ENCODE data around the gene ALG1. TPM values are rescaled to one million over a fixed set of nuclear protein-coding genes. Genes with fewer than 3 reads are reported as not detected.
A peak's percentile ranks its signal among the peaks of the same experiment; 100 is the strongest.

Gene ALG1
- total RNA-seq, 1 experiment from 2014 or later: 31.4 TPM

DNA sequence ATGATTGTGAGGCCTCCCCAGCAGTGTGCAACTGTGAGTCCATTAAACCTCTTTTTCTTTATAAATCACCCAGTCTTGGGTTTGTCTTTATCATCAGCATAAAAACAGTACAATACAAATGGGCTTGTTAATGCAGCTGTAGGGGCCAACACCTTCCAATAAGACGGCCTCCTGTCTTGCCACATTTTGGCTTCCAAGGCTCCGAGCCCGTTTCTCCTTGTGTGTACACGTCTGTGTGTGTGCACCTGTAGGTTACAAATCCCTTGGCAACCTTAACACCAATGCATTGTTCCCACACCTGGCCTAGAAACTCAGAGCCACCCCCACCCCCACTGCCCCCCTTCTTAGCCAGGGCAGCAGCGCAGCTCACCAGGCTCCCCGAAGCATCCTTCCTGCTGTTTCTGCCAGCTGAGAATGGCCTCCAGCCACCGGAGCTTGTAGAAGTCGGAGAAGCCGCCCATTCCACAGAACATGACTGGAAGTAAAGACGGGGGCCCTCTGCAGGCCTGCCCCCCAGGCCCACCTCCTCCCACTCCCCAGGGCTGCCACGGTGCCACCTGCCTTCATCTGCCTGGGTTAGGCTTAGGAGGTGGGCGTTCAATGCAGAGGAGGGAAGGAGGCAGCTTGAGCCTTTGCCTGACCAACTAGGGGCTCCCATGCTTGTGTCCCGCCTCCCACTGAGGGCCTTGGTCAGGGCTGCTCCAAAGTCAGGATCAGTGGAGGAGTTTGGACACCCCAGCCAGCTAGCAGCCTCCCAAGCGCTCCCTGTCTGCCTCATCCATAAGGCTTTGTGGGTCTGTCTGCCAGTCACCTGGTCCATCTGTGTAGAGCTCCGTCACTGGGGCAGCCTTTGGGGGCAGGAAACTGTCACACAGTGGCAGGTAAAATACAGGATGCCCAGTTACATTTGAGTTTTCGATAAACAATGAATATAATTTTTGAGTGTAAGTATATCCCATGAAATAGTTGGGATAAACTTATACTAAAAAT, 16.5 kb upstream of the ALG1 start (continued):
- no peak for TF ChIP-seq NR1H2 (CRISPR knock-in tag; IDR thresholded peaks at IDR 0.05)

DNA sequence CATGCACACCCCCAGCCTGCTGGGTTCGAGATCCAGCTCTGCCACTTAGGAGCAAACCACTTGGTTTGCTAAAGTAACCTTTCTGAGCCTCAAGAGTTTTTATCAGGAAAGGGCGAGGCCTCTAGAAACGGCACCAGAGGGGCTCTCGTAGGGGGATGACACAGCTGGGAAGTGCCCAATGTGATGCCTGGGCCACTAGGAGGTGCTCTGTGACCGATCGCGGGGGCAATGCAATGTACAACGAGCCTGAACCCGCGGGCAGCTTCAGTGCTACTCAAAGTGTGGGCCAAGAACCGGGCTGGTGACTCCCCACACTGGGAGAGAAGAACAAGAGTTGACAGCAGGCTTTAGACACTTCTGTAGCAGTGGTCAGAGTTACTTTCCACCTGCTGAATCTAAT, 15.3 kb upstream of the ALG1 start:
- H3K9me3 Mint-ChIP-seq: no peaks in the 10 kb centered on the region
- peaks cover 2% of the 10 kb centered on the region; the same call in 1 of the 2 replicates for H3K27me3 Mint-ChIP-seq (ENCODE audit: low read depth)
- H3K4me1 Mint-ChIP-seq: peaks cover 20% of the 10 kb centered on the region
- DNase-seq (ENCODE audit: low spot score): peak; percentile 80
- H3K36me3 Mint-ChIP-seq: no peaks in the 10 kb centered on the region
- no peak for TF ChIP-seq RELA (CRISPR knock-in tag; IDR thresholded peaks at IDR 0.05; ENCODE audit: borderline replicate concordance)
- TF ChIP-seq, protein P1, sequence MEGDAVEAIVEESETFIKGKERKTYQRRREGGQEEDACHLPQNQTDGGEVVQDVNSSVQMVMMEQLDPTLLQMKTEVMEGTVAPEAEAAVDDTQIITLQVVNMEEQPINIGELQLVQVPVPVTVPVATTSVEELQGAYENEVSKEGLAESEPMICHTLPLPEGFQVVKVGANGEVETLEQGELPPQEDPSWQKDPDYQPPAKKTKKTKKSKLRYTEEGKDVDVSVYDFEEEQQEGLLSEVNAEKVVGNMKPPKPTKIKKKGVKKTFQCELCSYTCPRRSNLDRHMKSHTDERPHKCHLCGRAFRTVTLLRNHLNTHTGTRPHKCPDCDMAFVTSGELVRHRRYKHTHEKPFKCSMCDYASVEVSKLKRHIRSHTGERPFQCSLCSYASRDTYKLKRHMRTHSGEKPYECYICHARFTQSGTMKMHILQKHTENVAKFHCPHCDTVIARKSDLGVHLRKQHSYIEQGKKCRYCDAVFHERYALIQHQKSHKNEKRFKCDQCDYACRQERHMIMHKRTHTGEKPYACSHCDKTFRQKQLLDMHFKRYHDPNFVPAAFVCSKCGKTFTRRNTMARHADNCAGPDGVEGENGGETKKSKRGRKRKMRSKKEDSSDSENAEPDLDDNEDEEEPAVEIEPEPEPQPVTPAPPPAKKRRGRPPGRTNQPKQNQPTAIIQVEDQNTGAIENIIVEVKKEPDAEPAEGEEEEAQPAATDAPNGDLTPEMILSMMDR (IDR thresholded peaks at IDR 0.05): peak; percentile 66
- H3K4me3 Mint-ChIP-seq: no peak overlapping the region
- H3K27ac Mint-ChIP-seq: no peak overlapping the region
- ChIA-PET CTCF (interaction anchor here (0.7 to 5.1 kb wide), 22 partner anchors 9 to 637 kb away, joined by 3 to 29 read pairs (median 4); partner anchors contain the start of genes ALG1, C16orf89 and NAGPA), POLR2A (interaction anchor here (0.6 to 1.4 kb wide), 2 partner anchors 20 to 28 kb away, joined by 3 read pairs; no protein-coding TSS in a partner anchor)
- ATAC-seq: peak; percentile 76

DNA sequence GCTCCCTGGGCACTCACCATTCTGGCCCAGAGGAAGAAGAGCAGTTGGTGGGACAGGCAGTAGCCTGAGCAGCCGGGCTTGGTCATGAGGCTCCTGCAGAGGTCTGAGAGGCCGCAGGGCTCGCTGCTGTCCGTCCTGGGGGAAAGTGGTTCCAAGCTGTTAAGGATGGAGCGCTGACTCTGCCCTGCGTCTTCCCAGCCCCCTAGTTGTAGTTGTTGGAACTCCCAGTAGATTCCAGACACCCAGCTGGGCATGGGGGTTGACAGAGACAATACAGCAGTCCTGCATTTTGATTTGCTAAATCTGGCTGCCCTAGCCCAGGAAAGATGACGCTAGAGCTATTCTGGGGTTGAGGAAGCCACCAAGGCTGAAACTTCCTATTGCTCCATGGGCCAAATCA, 13.2 kb upstream of the ALG1 start:
- ATAC-seq (peak; percentile 86), DNase-seq (ENCODE audit: low spot score) (peak; percentile 86)
- CTCF ChIA-PET: interaction anchor here (0.7 to 5.1 kb wide), 29 partner anchors 8 to 408 kb away, joined by 3 to 31 read pairs (median 4); partner anchors contain the start of genes ALG1, DNAAF8, NAGPA and PPL
- no peaks in the 10 kb centered on the region for H3K9me3 Mint-ChIP-seq
- POLR2A ChIA-PET: interaction anchor here (0.9 to 1.4 kb wide), 2 partner anchors 26 to 33 kb away, joined by 3 to 4 read pairs; no protein-coding TSS in a partner anchor
- no peaks in the 10 kb centered on the region; the same call in 1 of the 2 replicates for H3K27me3 Mint-ChIP-seq (ENCODE audit: low read depth)
- peaks cover 23% of the 10 kb centered on the region for H3K4me1 Mint-ChIP-seq
- peak overlapping the region; percentile 80; the same call in 1 of the 2 replicates for H3K27ac Mint-ChIP-seq
- peak overlapping the region; percentile 22; the same call in 1 of the 2 replicates for H3K4me3 Mint-ChIP-seq
- H3K36me3 Mint-ChIP-seq: no peaks in the 10 kb centered on the region
- TF ChIP-seq TCF7 (CRISPR knock-in tag; IDR thresholded peaks at IDR 0.05; ENCODE audit: low read depth) (no peak), SP1 (CRISPR knock-in tag; conservative IDR thresholded peaks at IDR 0.05) (0 out of 2 replicates have a peak, but pooled peaks have one; percentile 26)
- TF ChIP-seq, protein P1 (IDR thresholded peaks at IDR 0.05): peak; percentile 56; the same call in 1 of the 2 replicates
- TF ChIP-seq, protein P2, sequence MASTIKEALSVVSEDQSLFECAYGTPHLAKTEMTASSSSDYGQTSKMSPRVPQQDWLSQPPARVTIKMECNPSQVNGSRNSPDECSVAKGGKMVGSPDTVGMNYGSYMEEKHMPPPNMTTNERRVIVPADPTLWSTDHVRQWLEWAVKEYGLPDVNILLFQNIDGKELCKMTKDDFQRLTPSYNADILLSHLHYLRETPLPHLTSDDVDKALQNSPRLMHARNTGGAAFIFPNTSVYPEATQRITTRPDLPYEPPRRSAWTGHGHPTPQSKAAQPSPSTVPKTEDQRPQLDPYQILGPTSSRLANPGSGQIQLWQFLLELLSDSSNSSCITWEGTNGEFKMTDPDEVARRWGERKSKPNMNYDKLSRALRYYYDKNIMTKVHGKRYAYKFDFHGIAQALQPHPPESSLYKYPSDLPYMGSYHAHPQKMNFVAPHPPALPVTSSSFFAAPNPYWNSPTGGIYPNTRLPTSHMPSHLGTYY (CRISPR knock-in tag; IDR thresholded peaks at IDR 0.05): no peak
- TF ChIP-seq, protein P3, sequence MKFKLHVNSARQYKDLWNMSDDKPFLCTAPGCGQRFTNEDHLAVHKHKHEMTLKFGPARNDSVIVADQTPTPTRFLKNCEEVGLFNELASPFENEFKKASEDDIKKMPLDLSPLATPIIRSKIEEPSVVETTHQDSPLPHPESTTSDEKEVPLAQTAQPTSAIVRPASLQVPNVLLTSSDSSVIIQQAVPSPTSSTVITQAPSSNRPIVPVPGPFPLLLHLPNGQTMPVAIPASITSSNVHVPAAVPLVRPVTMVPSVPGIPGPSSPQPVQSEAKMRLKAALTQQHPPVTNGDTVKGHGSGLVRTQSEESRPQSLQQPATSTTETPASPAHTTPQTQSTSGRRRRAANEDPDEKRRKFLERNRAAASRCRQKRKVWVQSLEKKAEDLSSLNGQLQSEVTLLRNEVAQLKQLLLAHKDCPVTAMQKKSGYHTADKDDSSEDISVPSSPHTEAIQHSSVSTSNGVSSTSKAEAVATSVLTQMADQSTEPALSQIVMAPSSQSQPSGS (CRISPR knock-in tag; IDR thresholded peaks at IDR 0.05; ENCODE audit: borderline replicate concordance, low read depth): no peak
- TF ChIP-seq, protein P4, sequence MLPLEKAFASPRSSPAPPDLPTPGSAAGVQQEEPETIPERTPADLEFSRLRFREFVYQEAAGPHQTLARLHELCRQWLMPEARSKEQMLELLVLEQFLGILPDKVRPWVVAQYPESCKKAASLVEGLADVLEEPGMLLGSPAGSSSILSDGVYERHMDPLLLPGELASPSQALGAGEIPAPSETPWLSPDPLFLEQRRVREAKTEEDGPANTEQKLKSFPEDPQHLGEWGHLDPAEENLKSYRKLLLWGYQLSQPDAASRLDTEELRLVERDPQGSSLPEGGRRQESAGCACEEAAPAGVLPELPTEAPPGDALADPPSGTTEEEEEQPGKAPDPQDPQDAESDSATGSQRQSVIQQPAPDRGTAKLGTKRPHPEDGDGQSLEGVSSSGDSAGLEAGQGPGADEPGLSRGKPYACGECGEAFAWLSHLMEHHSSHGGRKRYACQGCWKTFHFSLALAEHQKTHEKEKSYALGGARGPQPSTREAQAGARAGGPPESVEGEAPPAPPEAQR (CRISPR knock-in tag; IDR thresholded peaks at IDR 0.05): no peak
- TF ChIP-seq, protein P5, sequence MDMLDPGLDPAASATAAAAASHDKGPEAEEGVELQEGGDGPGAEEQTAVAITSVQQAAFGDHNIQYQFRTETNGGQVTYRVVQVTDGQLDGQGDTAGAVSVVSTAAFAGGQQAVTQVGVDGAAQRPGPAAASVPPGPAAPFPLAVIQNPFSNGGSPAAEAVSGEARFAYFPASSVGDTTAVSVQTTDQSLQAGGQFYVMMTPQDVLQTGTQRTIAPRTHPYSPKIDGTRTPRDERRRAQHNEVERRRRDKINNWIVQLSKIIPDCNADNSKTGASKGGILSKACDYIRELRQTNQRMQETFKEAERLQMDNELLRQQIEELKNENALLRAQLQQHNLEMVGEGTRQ (CRISPR knock-in tag; IDR thresholded peaks at IDR 0.05): 0 out of 2 replicates have a peak, but pooled peaks have one; percentile 10
- TF ChIP-seq, protein P6, sequence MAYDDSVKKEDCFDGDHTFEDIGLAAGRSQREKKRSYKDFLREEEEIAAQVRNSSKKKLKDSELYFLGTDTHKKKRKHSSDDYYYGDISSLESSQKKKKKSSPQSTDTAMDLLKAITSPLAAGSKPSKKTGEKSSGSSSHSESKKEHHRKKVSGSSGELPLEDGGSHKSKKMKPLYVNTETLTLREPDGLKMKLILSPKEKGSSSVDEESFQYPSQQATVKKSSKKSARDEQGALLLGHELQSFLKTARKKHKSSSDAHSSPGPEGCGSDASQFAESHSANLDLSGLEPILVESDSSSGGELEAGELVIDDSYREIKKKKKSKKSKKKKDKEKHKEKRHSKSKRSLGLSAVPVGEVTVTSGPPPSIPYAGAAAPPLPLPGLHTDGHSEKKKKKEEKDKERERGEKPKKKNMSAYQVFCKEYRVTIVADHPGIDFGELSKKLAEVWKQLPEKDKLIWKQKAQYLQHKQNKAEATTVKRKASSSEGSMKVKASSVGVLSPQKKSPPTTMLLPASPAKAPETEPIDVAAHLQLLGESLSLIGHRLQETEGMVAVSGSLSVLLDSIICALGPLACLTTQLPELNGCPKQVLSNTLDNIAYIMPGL (CRISPR knock-in tag; IDR thresholded peaks at IDR 0.05): peak; percentile 53; the same call in 1 of the 2 replicates
- TF ChIP-seq, protein P7, sequence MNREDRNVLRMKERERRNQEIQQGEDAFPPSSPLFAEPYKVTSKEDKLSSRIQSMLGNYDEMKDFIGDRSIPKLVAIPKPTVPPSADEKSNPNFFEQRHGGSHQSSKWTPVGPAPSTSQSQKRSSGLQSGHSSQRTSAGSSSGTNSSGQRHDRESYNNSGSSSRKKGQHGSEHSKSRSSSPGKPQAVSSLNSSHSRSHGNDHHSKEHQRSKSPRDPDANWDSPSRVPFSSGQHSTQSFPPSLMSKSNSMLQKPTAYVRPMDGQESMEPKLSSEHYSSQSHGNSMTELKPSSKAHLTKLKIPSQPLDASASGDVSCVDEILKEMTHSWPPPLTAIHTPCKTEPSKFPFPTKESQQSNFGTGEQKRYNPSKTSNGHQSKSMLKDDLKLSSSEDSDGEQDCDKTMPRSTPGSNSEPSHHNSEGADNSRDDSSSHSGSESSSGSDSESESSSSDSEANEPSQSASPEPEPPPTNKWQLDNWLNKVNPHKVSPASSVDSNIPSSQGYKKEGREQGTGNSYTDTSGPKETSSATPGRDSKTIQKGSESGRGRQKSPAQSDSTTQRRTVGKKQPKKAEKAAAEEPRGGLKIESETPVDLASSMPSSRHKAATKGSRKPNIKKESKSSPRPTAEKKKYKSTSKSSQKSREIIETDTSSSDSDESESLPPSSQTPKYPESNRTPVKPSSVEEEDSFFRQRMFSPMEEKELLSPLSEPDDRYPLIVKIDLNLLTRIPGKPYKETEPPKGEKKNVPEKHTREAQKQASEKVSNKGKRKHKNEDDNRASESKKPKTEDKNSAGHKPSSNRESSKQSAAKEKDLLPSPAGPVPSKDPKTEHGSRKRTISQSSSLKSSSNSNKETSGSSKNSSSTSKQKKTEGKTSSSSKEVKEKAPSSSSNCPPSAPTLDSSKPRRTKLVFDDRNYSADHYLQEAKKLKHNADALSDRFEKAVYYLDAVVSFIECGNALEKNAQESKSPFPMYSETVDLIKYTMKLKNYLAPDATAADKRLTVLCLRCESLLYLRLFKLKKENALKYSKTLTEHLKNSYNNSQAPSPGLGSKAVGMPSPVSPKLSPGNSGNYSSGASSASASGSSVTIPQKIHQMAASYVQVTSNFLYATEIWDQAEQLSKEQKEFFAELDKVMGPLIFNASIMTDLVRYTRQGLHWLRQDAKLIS (CRISPR knock-in tag; IDR thresholded peaks at IDR 0.05; ENCODE audit: borderline replicate concordance): no peak
- TF ChIP-seq, protein P8, sequence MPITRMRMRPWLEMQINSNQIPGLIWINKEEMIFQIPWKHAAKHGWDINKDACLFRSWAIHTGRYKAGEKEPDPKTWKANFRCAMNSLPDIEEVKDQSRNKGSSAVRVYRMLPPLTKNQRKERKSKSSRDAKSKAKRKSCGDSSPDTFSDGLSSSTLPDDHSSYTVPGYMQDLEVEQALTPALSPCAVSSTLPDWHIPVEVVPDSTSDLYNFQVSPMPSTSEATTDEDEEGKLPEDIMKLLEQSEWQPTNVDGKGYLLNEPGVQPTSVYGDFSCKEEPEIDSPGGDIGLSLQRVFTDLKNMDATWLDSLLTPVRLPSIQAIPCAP (CRISPR knock-in tag; IDR thresholded peaks at IDR 0.05): no peak
